AG10803 (cell line): Measurements from ENCODE around the gene UFC1.

Experiments used
- DNase-seq: peaks from one replicate; pipeline ENCODE4 v3.0.0; 2010; ENCODE audit warnings: low read depth
- H3K4me3 ChIP-seq: 2 replicates; pipeline ENCODE4 v1.5.1; 2011; ENCODE audit warnings: mild to moderate bottlenecking, low read length, control low read depth
- CTCF ChIP-seq: conservative IDR thresholded peaks from 2 replicates; pipeline ENCODE4 v1.5.1; 2011; ENCODE audit warnings: mild to moderate bottlenecking, low read length, control low read depth, inconsistent platforms

The UFC1 gene

GRCh38 chr1:161138431-161138830 lies 15.3 kb upstream of the UFC1 start:
- DNase-seq, result no peak
- H3K4me3 ChIP-seq, result no peak overlapping the region
- TF ChIP-seq CTCF, result no peak

- DNase-seq, result peak; percentile 53
- no peak overlapping the region for H3K4me3 ChIP-seq
- peak; percentile 70 for TF ChIP-seq CTCF
Observed at GRCh38 chr1:161139766-161140165, 14.0 kb upstream of the UFC1 start.

- no peak for DNase-seq
- no peak for TF ChIP-seq CTCF
- no peak overlapping the region for H3K4me3 ChIP-seq
Observed at GRCh38 chr1:161140755-161141400, 12.9 kb upstream of the UFC1 start.

- TF ChIP-seq CTCF, result no peak
- no peak for DNase-seq
- no peak overlapping the region for H3K4me3 ChIP-seq
Observed at GRCh38 chr1:161145832-161146231, 7.9 kb upstream of the UFC1 start.

GRCh38 chr1:161153176-161153575 lies 602 bp upstream of the UFC1 start:
- TF ChIP-seq CTCF, result no peak
- no peak for DNase-seq
- H3K4me3 ChIP-seq, result peak overlapping the region; percentile 93

GRCh38 chr1:161157867-161158266 lies 4.1 kb downstream of the UFC1 start:
- DNase-seq, result no peak
- TF ChIP-seq CTCF, result no peak
- no peak overlapping the region for H3K4me3 ChIP-seq

GRCh38 chr1:161158316-161159010 lies 4.7 kb downstream of the UFC1 start:
- H3K4me3 ChIP-seq, result peak overlapping the region; percentile 93

More at GRCh38 chr1:161158316-161159010, 4.7 kb downstream of the UFC1 start:
- no peak for DNase-seq
- TF ChIP-seq CTCF, result no peak
